IMR-90 (cell line): ENCODE measurements around the gene HDAC5. TPM values are rescaled to one million over a fixed set of nuclear protein-coding genes. Genes with fewer than 3 reads are reported as not detected.

Experiments
- ATAC-seq: fragments of 200-7000 bp; cut with Tn5 transposase; 2 replicates; pipeline ENCODE4 v1.9.1; 2020; ENCODE audit warnings: low read depth, mild to moderate bottlenecking, moderate library complexity
- BruUV-seq: library from RNA; stranded (reverse); fragments of 400-500 nt; replicated peaks from 2 replicates; lab custom pipeline; 2021; lab: Mats Ljungman, UMichigan
- CTCF ChIA-PET: fragments of 300-600 bp; formaldehyde crosslinking; extraction: SDS; loops from one replicate; lab custom pipeline; 2021; ENCODE audit warnings: antibody characterized with exemption; lab: Yijun Ruan, JAX
- POLR2A ChIA-PET: fragments of 300-600 bp; sonication (Branson Sonifier 250); formaldehyde crosslinking; loops from one replicate; lab custom pipeline; 2022; ENCODE audit warnings: antibody characterized with exemption; ENCODE audit not compliant: unreplicated experiment; lab: Charles Lee
- DNase-seq: peaks from one replicate; pipeline ENCODE4 v3.0.0; 2013
- H2AFZ ChIP-seq: replicated peaks from 2 replicates; pipeline ENCODE3; 2013; ENCODE audit warnings: low read length, mild to moderate bottlenecking; ENCODE audit not compliant: poor library complexity
- H2AK5ac ChIP-seq: 2 replicates; pipeline ENCODE4 v1.6.1; 2013; ENCODE audit warnings: low read depth, low read length, inconsistent platforms
- H2AK9ac ChIP-seq: replicated peaks from 2 replicates; pipeline ENCODE3; 2013; ENCODE audit warnings: mild to moderate bottlenecking, low read depth, low read length, moderate library complexity; ENCODE audit not compliant: poor library complexity
- H2BK120ac ChIP-seq: 2 replicates; pipeline ENCODE4 v1.6.1; 2013; ENCODE audit warnings: low read depth, low read length, inconsistent platforms
- H2BK15ac ChIP-seq: 3 replicates; pipeline ENCODE4 v1.6.1; 2013; ENCODE audit warnings: low read depth, low read length, inconsistent platforms
- H2BK20ac ChIP-seq: 2 replicates; pipeline ENCODE4 v1.6.1; 2013; ENCODE audit warnings: low read depth, mild to moderate bottlenecking, inconsistent platforms, low read length, moderate library complexity
- H2BK5ac ChIP-seq: 2 replicates; pipeline ENCODE4 v1.6.1; 2013; ENCODE audit warnings: mild to moderate bottlenecking, low read depth, low read length, inconsistent platforms; ENCODE audit not compliant: poor library complexity, severe bottlenecking
- H3K14ac ChIP-seq: replicated peaks from 2 replicates; pipeline ENCODE4 v1.6.1; 2013; ENCODE audit warnings: low read depth, low read length, inconsistent platforms
- H3K18ac ChIP-seq: 2 replicates; pipeline ENCODE4 v1.6.1; 2013; ENCODE audit warnings: low read depth, low read length, control low read depth
- H3K23ac ChIP-seq: 2 replicates; pipeline ENCODE4 v1.6.1; 2013; ENCODE audit warnings: low read depth, low read length, inconsistent platforms
- H3K27ac ChIP-seq: 2 replicates; pipeline ENCODE4 v1.5.1; 2013; ENCODE audit warnings: mild to moderate bottlenecking, control low read depth, low read length; ENCODE audit not compliant: insufficient read depth
- H3K27me3 ChIP-seq: 2 replicates; pipeline ENCODE4 v1.6.1; 2013; ENCODE audit warnings: low read length; ENCODE audit not compliant: control insufficient read depth, insufficient read depth
- H3K36me3 ChIP-seq: 2 replicates; pipeline ENCODE4 v1.6.1; 2013; ENCODE audit warnings: low read length, mixed read lengths; ENCODE audit not compliant: control insufficient read depth, insufficient read depth
- H3K4ac ChIP-seq: 2 replicates; pipeline ENCODE4 v1.6.1; 2013; ENCODE audit warnings: low read depth, low read length, inconsistent platforms
- H3K4me1 ChIP-seq: 2 replicates; pipeline ENCODE4 v1.6.1; 2013; ENCODE audit warnings: low read length, mixed read lengths; ENCODE audit not compliant: control insufficient read depth, insufficient read depth
- H3K4me2 ChIP-seq: 2 replicates; pipeline ENCODE4 v1.6.1; 2013; ENCODE audit warnings: low read depth, mild to moderate bottlenecking, control low read depth, low read length, moderate library complexity
- H3K4me3 ChIP-seq: 2 replicates; pipeline ENCODE4 v1.5.1; 2013; ENCODE audit warnings: low read depth, mild to moderate bottlenecking, control low read depth, low read length, moderate library complexity; ENCODE audit not compliant: insufficient read depth
- H3K56ac ChIP-seq: 2 replicates; pipeline ENCODE4 v1.6.1; 2013; ENCODE audit warnings: low read length, inconsistent platforms; ENCODE audit not compliant: insufficient read depth; ENCODE audit errors: extremely low read depth
- H3K79me1 ChIP-seq, 2 experiments: 2 replicates each; pipeline ENCODE4 v1.6.1; 2013; ENCODE audit warnings: low read length in 2 of 2, inconsistent platforms in 1 of 2, low read depth in 1 of 2
- H3K9ac ChIP-seq: 2 replicates; pipeline ENCODE4 v1.6.1; 2013; ENCODE audit warnings: low read depth, low read length, control low read depth
- H3K9me1 ChIP-seq: 2 replicates; pipeline ENCODE4 v1.6.1; 2013; ENCODE audit warnings: low read length, inconsistent platforms; ENCODE audit not compliant: insufficient read depth
- H3K9me3 ChIP-seq: 2 replicates; pipeline ENCODE4 v1.6.1; 2013; ENCODE audit warnings: low read length; ENCODE audit not compliant: control insufficient read depth, insufficient read depth
- H4K20me1 ChIP-seq: 2 replicates; pipeline ENCODE4 v1.6.1; 2013; ENCODE audit warnings: low read length, inconsistent platforms; ENCODE audit not compliant: insufficient read depth
- H4K5ac ChIP-seq: 2 replicates; pipeline ENCODE4 v1.6.1; 2013; ENCODE audit warnings: mild to moderate bottlenecking, low read depth, low read length, control low read depth
- H4K8ac ChIP-seq, 2 experiments: 2 replicates each; pipeline ENCODE4 v1.6.1; 2013; ENCODE audit warnings: low read depth in 2 of 2, low read length in 2 of 2, control low read depth in 1 of 2, inconsistent platforms in 1 of 2
- H4K91ac ChIP-seq: 2 replicates; pipeline ENCODE4 v1.6.1; 2013; ENCODE audit warnings: low read depth, low read length, inconsistent platforms; ENCODE audit not compliant: insufficient read depth
- BHLHE40 ChIP-seq: fragments of 150-350 bp; IDR thresholded peaks from 2 replicates; pipeline ENCODE4 v1.6.1; 2016; ENCODE audit warnings: mild to moderate bottlenecking, low read depth, low read length
- CHD1 ChIP-seq: IDR thresholded peaks from 2 replicates; pipeline ENCODE4 v1.6.1; 2012; ENCODE audit warnings: low read depth, low read length, improper control_type of control experiment
- NFE2L2 ChIP-seq: fragments of 150-350 bp; IDR thresholded peaks from 2 replicates; pipeline ENCODE4 v1.6.1; 2016; ENCODE audit warnings: low read depth, mild to moderate bottlenecking, low read length
- POLR2A ChIP-seq: IDR thresholded peaks from 2 replicates; pipeline ENCODE4 v1.6.1; 2012; ENCODE audit warnings: mild to moderate bottlenecking, low read depth, low read length
- WGBS, 2 experiments: methylation state at CpG; one replicate each; pipeline versions ENCODE4 v1.1.5 to v1.1.7; 2013; ENCODE audit warnings: missing lambda C conversion rate in 2 of 2; ENCODE audit not compliant: insufficient read length in 1 of 2; ENCODE audit errors: extremely low coverage in 2 of 2; 5-methylcytosine and 5-hydroxymethylcytosine counted together
- dilution Hi-C: fragments of 300-500 bp; cut with HindIII; formaldehyde crosslinking; loops from one replicate; pipeline ENCODE4 v1.14.3; 2018; ENCODE audit warnings: low sequenced_read_pairs; ENCODE audit not compliant: unreplicated experiment
- in situ Hi-C: fragments of 300-500 bp; cut with MboI; formaldehyde crosslinking; loops from 3 replicates; pipeline ENCODE4 v1.14.3; 2019; ENCODE audit warnings: low sequenced_read_pairs, inconsistent platforms, mixed read lengths
- intact Hi-C: fragments of 100-400 bp; cut with micrococcal nuclease; formaldehyde crosslinking; loops from 2 replicates; pipeline ENCODE4 v1.10.0; 2022
- polyA plus RNA-seq, 3 experiments: library from polyadenylated mRNA; depleted of rRNA; stranded (reverse); fragments of >200 nt; gene quantifications; 2 replicates each; pipeline ENCODE4 v1.2.3, GENCODE V29; 2012; ENCODE audit warnings: low replicate concordance in 1 of 3
- total RNA-seq: library from RNA; depleted of rRNA; stranded (reverse); fragments of >200 nt; gene quantifications from 2 replicates; pipeline ENCODE4 v1.2.3, GENCODE V29; 2012

The HDAC5 gene
- total and polyA plus RNA-seq, 2 of the 4 experiments (the other 2 are of a cell fraction): 47.0 to 61.3 TPM

DNA sequence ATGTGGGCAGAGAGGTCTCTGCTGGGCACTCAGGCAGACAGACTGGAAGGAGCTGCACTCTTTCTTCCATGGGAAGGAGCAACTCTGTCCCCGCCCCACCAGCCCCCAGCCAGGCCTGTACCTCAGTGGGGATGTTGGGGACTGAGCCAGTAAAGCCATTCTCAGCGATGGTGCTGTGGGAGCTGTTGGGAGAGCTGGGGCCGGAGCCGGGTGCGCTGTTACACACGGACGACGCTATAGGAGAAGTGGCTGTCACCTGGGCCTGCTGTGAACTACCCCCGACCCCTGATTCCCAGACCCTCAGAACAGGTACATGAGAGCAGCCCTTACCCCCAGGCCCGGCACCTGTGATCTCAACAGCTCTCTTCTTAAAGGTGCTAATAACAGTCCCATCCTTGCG is 31.4 kb downstream of the HDAC5 start:
- no TSS peak for BruUV-seq
- Histone ChIP-seq H3K56ac (no peak overlapping the region), H2AK9ac (no peak overlapping the region), H2BK120ac (no peak overlapping the region), H2BK15ac (no peak overlapping the region), H2AK5ac (no peak overlapping the region), H2BK5ac (no peak overlapping the region), H3K4ac (no peak overlapping the region), H3K9me3 (no peaks in the 10 kb centered on the region), H4K8ac (no peak overlapping the region), H3K4me1 (peaks cover 17% of the 10 kb centered on the region), H3K4me2 (no peak overlapping the region), H3K18ac (no peak overlapping the region), H4K91ac (no peak overlapping the region), H3K36me3 (peaks cover 30% of the 10 kb centered on the region), H3K79me1 (peaks cover 5 to 65% of the 10 kb centered on the region in 2 experiments), H3K9ac (no peak overlapping the region), H3K4me3 (no peak overlapping the region), H4K20me1 (peaks cover 8% of the 10 kb centered on the region; the same call in 1 of the 2 replicates), H2BK20ac (no peak overlapping the region), H3K27ac (no peak overlapping the region), H3K14ac (no peak overlapping the region), H3K23ac (no peak overlapping the region), H2AFZ (peak overlapping the region; percentile 7), H3K9me1 (peaks cover 9% of the 10 kb centered on the region), H3K27me3 (no peaks in the 10 kb centered on the region), H4K5ac (no peak overlapping the region)
- ChIA-PET POLR2A (no interaction called here), CTCF (no interaction called here)
- dilution Hi-C loops: no loop called here
- ATAC-seq (no peak), DNase-seq (no peak)
- in situ Hi-C loops: no loop called here
- WGBS, 2 experiments: 91% methylated on average over 8 of the region's 11 CpGs; no CpG with 5 or more reads in 1 of the 2 experiments
- intact Hi-C loops: no loop called here
- TF ChIP-seq BHLHE40: no peak
- no peak for TF ChIP-seq CHD1
- TF ChIP-seq POLR2A: no peak
- TF ChIP-seq NFE2L2: no peak
